Vein endothelial cell (primary cell): ENCODE results near the gene SEC31B. TPM values are rescaled to one million over a fixed set of nuclear protein-coding genes. Genes with fewer than 3 reads are reported as not detected.

ENCODE experiments used
- total RNA-seq: library from RNA; depleted of rRNA; stranded (reverse); fragments of >200 nt; gene quantifications from 2 replicates; pipeline ENCODE4 v1.2.3, GENCODE V29; 2012

SEC31B gene
- total RNA-seq, result 3.8 and 5.2 TPM in 2 replicates

GRCh38 chr10:100519311-100520051 lies at the start of gene SEC31B:
SEC31B (minus strand) TSS chr10:100519861; CDS start chr10:100516952, 2,909 bp downstream.

GRCh38 chr10:100535715-100536353 lies 16.2 kb upstream of the SEC31B start, which contains the start of gene HIF1AN:
HIF1AN (plus strand) TSS chr10:100535943; CDS start chr10:100535959, 16 bp downstream.

GRCh38 chr10:100529475-100530298 lies 10.0 kb upstream of the SEC31B start, which contains the start of gene NDUFB8:
NDUFB8 (minus strand) TSS chr10:100529871; CDS start chr10:100529851, 20 bp downstream.

GRCh38 chr10:100462709-100463108 lies 57.0 kb downstream of the SEC31B start, which contains the start of gene WNT8B:
WNT8B (plus strand) TSS chr10:100463009; CDS start chr10:100463169, 160 bp downstream.

Other genes with a start within 250 kb of the SEC31B start
- 42.1 and 48.4 TPM in 2 replicates for gene BLOC1S2, start 233.2 kb downstream of the SEC31B start, total RNA-seq
- not detected in 2 replicates for gene PKD2L1, start 189.6 kb downstream of the SEC31B start, total RNA-seq
- 70.2 and 157 TPM in 2 replicates for gene SCD, start 172.6 kb downstream of the SEC31B start, total RNA-seq
- gene WNT8B, start 56.9 kb downstream of the SEC31B start, total RNA-seq, result not detected in 2 replicates
- 121 and 148 TPM in 2 replicates for gene NDUFB8, start 10.0 kb upstream of the SEC31B start, total RNA-seq
- gene HIF1AN, start 16.1 kb upstream of the SEC31B start, total RNA-seq, result 8.8 and 9.7 TPM in 2 replicates
- gene PAX2, start 225.7 kb upstream of the SEC31B start, total RNA-seq, result not detected in 2 replicates